Gastroesophageal sphincter (tissue), 4 donors: ENCODE measurements around the gene ZNF76. TPM values are rescaled to one million over a fixed set of nuclear protein-coding genes. Genes with fewer than 3 reads are reported as not detected.

Experiments used
- ATAC-seq: fragments of 150-250 bp; one replicate; pipeline ENCODE4 v1.9.1; 2016; ENCODE audit warnings: mild to moderate bottlenecking, moderate library complexity
- H3K27ac ChIP-seq, 4 donors: fragments of 200-600 bp; sonication (generic) in 3 of 4; 1 replicate in 3 of 4; 2 replicates in 1 of 4; pipeline ENCODE4 v1.5.1; 2016 to 2019
- H3K27me3 ChIP-seq: fragments of 200-600 bp; sonication (generic); one replicate; pipeline ENCODE4 v1.5.1; 2019
- H3K36me3 ChIP-seq, 2 donors: fragments of 200-600 bp; sonication (generic); one replicate each; pipeline ENCODE4 v1.5.1; 2019; ENCODE audit warnings: control low read depth in 1 of 2
- H3K4me1 ChIP-seq, 3 donors: fragments of 200-600 bp; sonication (generic); 1 replicate in 2 of 3; 2 replicates in 1 of 3; pipeline ENCODE4 v1.5.1; 2016 to 2019; ENCODE audit warnings: control low read depth in 2 of 3
- H3K4me3 ChIP-seq, 2 donors: fragments of 200-600 bp; sonication (generic); one replicate each; pipeline ENCODE4 v1.5.1; 2019; ENCODE audit warnings: mild to moderate bottlenecking in 1 of 2, moderate library complexity in 1 of 2
- H3K9me3 ChIP-seq, 3 donors: fragments of 200-600 bp; sonication (generic); one replicate each; pipeline ENCODE4 v1.5.1; 2017 to 2019; ENCODE audit warnings: control low read depth in 2 of 3
- CTCF ChIP-seq, 4 experiments: fragments of 200-600 bp in 2 of 4; fragments of 450-650 bp in 2 of 4; sonication (generic) in 1 of 4; IDR thresholded peaks; one replicate each; pipeline ENCODE4 v1.5.1; 2017 to 2019; ENCODE audit warnings: antibody characterized with exemption in 4 of 4, mild to moderate bottlenecking in 2 of 4, moderate library complexity in 2 of 4
- EP300 ChIP-seq: sonication (generic); formaldehyde crosslinking; IDR thresholded peaks from one replicate; pipeline ENCODE4 v1.6.1; 2017; ENCODE audit warnings: antibody characterized with exemption, mild to moderate bottlenecking
- POLR2A ChIP-seq, 2 donors: fragments of 450-650 bp; IDR thresholded peaks; one replicate each; pipeline ENCODE4 v1.6.1; 2017; ENCODE audit warnings: antibody characterized with exemption in 2 of 2, mild to moderate bottlenecking in 2 of 2, moderate library complexity in 1 of 2
- POLR2AphosphoS5 ChIP-seq: sonication (generic); formaldehyde crosslinking; IDR thresholded peaks from one replicate; pipeline ENCODE4 v1.6.1; 2017; ENCODE audit warnings: antibody characterized with exemption
- WGBS, 2 donors: methylation state at CpG; one replicate each; pipeline ENCODE4 v1.1.5; 2018; ENCODE audit warnings: low coverage in 1 of 2; 5-methylcytosine and 5-hydroxymethylcytosine counted together
- total RNA-seq, 4 donors: library from RNA; depleted of rRNA; stranded (reverse); fragments of >200 nt; gene quantifications; one replicate each; pipeline ENCODE4 v1.1.0, GENCODE V29; 2016

ZNF76 gene
- total RNA-seq, 4 donors from 2014 or later: 21.3 to 46.9 (median 40.1) TPM

- 83 to 95% methylated on average over 1 to 3 of the region's 3 CpGs for WGBS, 2 donors
- H3K27me3 ChIP-seq: no peaks in the 10 kb centered on the region
- H3K27ac ChIP-seq: no peak overlapping the region
- H3K4me1 ChIP-seq: peaks cover 0 to 37% (median 6%) of the 10 kb centered on the region in 3 donors
- H3K4me3 ChIP-seq: no peak overlapping the region
- peaks cover 0 to 31% of the 10 kb centered on the region in 2 donors for H3K36me3 ChIP-seq
- TF ChIP-seq POLR2A (IDR thresholded peaks at IDR 0.05) (no peak), EP300 (no peak)
- no peaks in the 10 kb centered on the region for H3K9me3 ChIP-seq
- ATAC-seq: no peak
Measured at GRCh38 chr6:35278708-35279107, 19.2 kb downstream of the ZNF76 start.

- Histone ChIP-seq H3K27ac (no peak overlapping the region), H3K36me3 (peaks cover 0 to 52% of the 10 kb centered on the region in 2 donors), H3K4me3 (no peak overlapping the region), H3K9me3 (no peaks in the 10 kb centered on the region), H3K4me1 (peaks cover 0 to 15% (median 0%) of the 10 kb centered on the region in 3 donors), H3K27me3 (no peaks in the 10 kb centered on the region)
- TF ChIP-seq POLR2A (IDR thresholded peaks at IDR 0.05): no peak
- TF ChIP-seq POLR2AphosphoS5: no peak
- no peak for TF ChIP-seq CTCF (IDR thresholded peaks at IDR 0.05)
- TF ChIP-seq EP300: no peak
- 33% methylated on average over 2 of the region's 4 CpGs; no CpG with 5 or more reads in 1 of the 2 donors for WGBS, 2 donors
- no peak for ATAC-seq
Measured at GRCh38 chr6:35280903-35281302, 21.4 kb downstream of the ZNF76 start.

GRCh38 chr6:35282472-35282871 is 22.9 kb downstream of the ZNF76 start:
- Histone ChIP-seq H3K4me3 (no peak overlapping the region), H3K36me3 (peaks cover 0 to 68% of the 10 kb centered on the region in 2 donors), H3K9me3 (no peaks in the 10 kb centered on the region), H3K27ac (no peak overlapping the region), H3K27me3 (no peaks in the 10 kb centered on the region), H3K4me1 (peaks cover 0 to 12% (median 0%) of the 10 kb centered on the region in 3 donors)
- WGBS, 2 donors: 83 to 94% methylated on average over 2 of the region's 2 CpGs
- no peak for ATAC-seq
- TF ChIP-seq EP300 (no peak), CTCF (IDR thresholded peaks at IDR 0.05) (no peak), POLR2A (IDR thresholded peaks at IDR 0.05) (no peak), POLR2AphosphoS5 (no peak)

GRCh38 chr6:35283361-35283760 is 23.8 kb downstream of the ZNF76 start:
- no peak for ATAC-seq
- WGBS, 2 donors: 44 to 92% methylated on average over 2 of the region's 2 CpGs
- H3K27ac ChIP-seq: no peak overlapping the region
- TF ChIP-seq POLR2A (IDR thresholded peaks at IDR 0.05): no peak
- TF ChIP-seq POLR2AphosphoS5: no peak
- no peak for TF ChIP-seq CTCF (IDR thresholded peaks at IDR 0.05)
- no peak for TF ChIP-seq EP300
- no peaks in the 10 kb centered on the region for H3K9me3 ChIP-seq
- H3K4me3 ChIP-seq: no peak overlapping the region
- no peaks in the 10 kb centered on the region for H3K27me3 ChIP-seq
- peaks cover 0 to 77% of the 10 kb centered on the region in 2 donors for H3K36me3 ChIP-seq
- H3K4me1 ChIP-seq: peaks cover 0 to 17% (median 0%) of the 10 kb centered on the region in 3 donors

GRCh38 chr6:35287671-35288396 is 28.3 kb downstream of the ZNF76 start:
- H3K27me3 ChIP-seq: no peaks in the 10 kb centered on the region
- 53 to 66% methylated on average over 3 of the region's 12 CpGs for WGBS, 2 donors
- H3K4me3 ChIP-seq: no peak overlapping the region
- TF ChIP-seq POLR2AphosphoS5: no peak
- TF ChIP-seq CTCF (IDR thresholded peaks at IDR 0.05): no peak
- no peak for TF ChIP-seq EP300
- no peak for TF ChIP-seq POLR2A (IDR thresholded peaks at IDR 0.05)
- no peaks in the 10 kb centered on the region for H3K9me3 ChIP-seq
- peaks cover 0 to 100% of the 10 kb centered on the region in 2 donors for H3K36me3 ChIP-seq
- ATAC-seq: peak; percentile 75
- H3K4me1 ChIP-seq: peaks cover 0 to 6% (median 0%) of the 10 kb centered on the region in 3 donors
- H3K27ac ChIP-seq: peak overlapping the region in 1 of 4 donors; percentile 12
